Keratinocyte (primary cell): ENCODE data around the gene SCFD1.

Experiments used
- CTCF ChIP-seq, 3 experiments: IDR thresholded peaks in 1 of 3; conservative IDR thresholded peaks in 1 of 3; optimal IDR thresholded peaks in 1 of 3; 2 replicates in 2 of 3; 3 replicates in 1 of 3; pipeline versions ENCODE3 to v1.5.1; 2011; ENCODE audit warnings: low read length in 3 of 3, mild to moderate bottlenecking in 3 of 3, moderate library complexity in 2 of 3, control low read depth in 1 of 3, inconsistent platforms in 1 of 3; ENCODE audit not compliant: insufficient read depth in 2 of 3; ENCODE audit errors: extremely low read depth in 1 of 3
- EZH2 ChIP-seq: IDR thresholded peaks from one replicate; pipeline ENCODE4 v1.6.1; 2012; ENCODE audit warnings: inconsistent platforms, mild to moderate bottlenecking, low read length, moderate library complexity

- TF ChIP-seq CTCF (optimal IDR thresholded peaks at IDR 0.05 in 1 of 3, IDR thresholded peaks at IDR 0.05 in 1 of 3, conservative IDR thresholded peaks at IDR 0.05 in 1 of 3; ENCODE audit: extremely low read depth in 1 of 3, insufficient read depth in 2 of 3, low read length in 3 of 3): no peak
- TF ChIP-seq EZH2: no peak
Observed at GRCh38 chr14:30572771-30573170, 49.3 kb upstream of the SCFD1 start.
